Sigmoid colon (tissue), 4 donors: ENCODE results near the gene PRODH.
"Not testable (repeated sequence)": the region's sequence is repeated elsewhere in the genome, so short reads cannot be mapped to it uniquely, and the experiment has no call there.

Experiments
- EP300 ChIP-seq, 4 donors: sonication (generic); formaldehyde crosslinking; IDR thresholded peaks; one replicate each; pipeline ENCODE4 v1.6.1; 2017; ENCODE audit warnings: antibody characterized with exemption in 4 of 4
- POLR2A ChIP-seq, 2 donors: fragments of 450-650 bp; IDR thresholded peaks; one replicate each; pipeline ENCODE4 v1.6.1; 2016; ENCODE audit warnings: antibody characterized with exemption in 2 of 2, mild to moderate bottlenecking in 2 of 2, moderate library complexity in 2 of 2
- POLR2AphosphoS5 ChIP-seq, 4 donors: sonication (generic); formaldehyde crosslinking; IDR thresholded peaks; one replicate each; pipeline ENCODE4 v1.6.1; 2017; ENCODE audit warnings: antibody characterized with exemption in 4 of 4
- TF ChIP-seq, protein P1 (sequence below), 4 experiments: fragments of 450-650 bp in 3 of 4; fragments of 200-600 bp in 1 of 4; IDR thresholded peaks; one replicate each; pipeline ENCODE4 v1.5.1; 2016 to 2019; ENCODE audit warnings: antibody characterized with exemption in 4 of 4, mild to moderate bottlenecking in 3 of 4, moderate library complexity in 2 of 4

GRCh38 chr22:18911535-18911934 is 24.6 kb downstream of the PRODH start:
- TF ChIP-seq, protein P1, sequence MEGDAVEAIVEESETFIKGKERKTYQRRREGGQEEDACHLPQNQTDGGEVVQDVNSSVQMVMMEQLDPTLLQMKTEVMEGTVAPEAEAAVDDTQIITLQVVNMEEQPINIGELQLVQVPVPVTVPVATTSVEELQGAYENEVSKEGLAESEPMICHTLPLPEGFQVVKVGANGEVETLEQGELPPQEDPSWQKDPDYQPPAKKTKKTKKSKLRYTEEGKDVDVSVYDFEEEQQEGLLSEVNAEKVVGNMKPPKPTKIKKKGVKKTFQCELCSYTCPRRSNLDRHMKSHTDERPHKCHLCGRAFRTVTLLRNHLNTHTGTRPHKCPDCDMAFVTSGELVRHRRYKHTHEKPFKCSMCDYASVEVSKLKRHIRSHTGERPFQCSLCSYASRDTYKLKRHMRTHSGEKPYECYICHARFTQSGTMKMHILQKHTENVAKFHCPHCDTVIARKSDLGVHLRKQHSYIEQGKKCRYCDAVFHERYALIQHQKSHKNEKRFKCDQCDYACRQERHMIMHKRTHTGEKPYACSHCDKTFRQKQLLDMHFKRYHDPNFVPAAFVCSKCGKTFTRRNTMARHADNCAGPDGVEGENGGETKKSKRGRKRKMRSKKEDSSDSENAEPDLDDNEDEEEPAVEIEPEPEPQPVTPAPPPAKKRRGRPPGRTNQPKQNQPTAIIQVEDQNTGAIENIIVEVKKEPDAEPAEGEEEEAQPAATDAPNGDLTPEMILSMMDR (IDR thresholded peaks at IDR 0.05): not testable (repeated sequence)
- TF ChIP-seq POLR2A, POLR2AphosphoS5, EP300 (IDR thresholded peaks at IDR 0.05): not testable (repeated sequence)
